HG03469 (cell line): ENCODE data around the gene SRPK2.
"Not testable (repeated sequence)": the region's sequence is repeated elsewhere in the genome, so short reads cannot be mapped to it uniquely, and the experiment has no call there.

Experiments
- ATAC-seq: cut with Tn5 transposase; IDR thresholded peaks from one replicate; pipeline ENCODE4 v1.9.1; 2021; ENCODE audit warnings: mild to moderate bottlenecking, moderate library complexity, moderate number of reproducible peaks; ENCODE audit not compliant: unreplicated experiment

Gene SRPK2

GRCh38 chr7:105345003-105345402 lies 43.7 kb downstream of the SRPK2 start:
- no peak for ATAC-seq

- ATAC-seq: no peak
Measured at GRCh38 chr7:105339404-105340323, 49.1 kb downstream of the SRPK2 start.

DNA sequence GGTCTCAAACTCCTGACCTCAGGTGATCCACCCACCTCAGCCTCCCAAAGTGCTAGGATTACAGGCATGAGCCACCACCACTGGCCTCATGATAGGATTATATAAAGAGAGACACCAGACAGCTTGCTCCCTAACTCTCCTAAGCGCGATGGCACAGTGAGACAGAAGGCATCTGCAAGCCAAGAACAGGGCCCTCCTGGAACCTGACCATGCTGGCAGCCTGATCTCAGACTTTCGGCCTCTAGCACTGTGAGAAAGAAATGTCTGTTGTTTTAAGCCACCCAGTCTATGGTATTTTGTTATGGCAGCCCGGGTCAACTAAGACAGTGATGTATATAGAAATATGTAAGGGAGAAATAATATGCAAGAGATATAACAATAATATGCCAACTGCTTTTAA lies 51.2 kb downstream of the SRPK2 start:
- no peak for ATAC-seq

DNA sequence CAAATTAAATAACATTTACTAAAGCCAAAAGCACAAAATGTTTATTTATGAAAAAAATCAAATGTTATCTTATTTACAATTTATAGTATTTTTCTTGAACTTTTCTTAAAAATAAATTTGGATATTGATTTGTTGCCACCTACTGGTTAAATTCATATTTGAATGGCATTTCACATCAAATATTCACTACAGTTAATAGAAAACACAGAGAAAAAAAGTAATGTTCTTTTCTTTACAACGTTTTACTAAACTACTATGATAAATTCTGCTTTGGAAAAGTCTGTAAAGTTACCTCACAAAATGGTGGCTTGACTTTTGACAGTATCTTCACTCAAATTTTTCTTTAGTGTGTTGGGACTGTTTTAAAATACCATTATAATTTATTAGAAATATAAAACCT lies 52.7 kb downstream of the SRPK2 start:
- ATAC-seq: no peak

GRCh38 chr7:105332661-105333060 lies 56.1 kb downstream of the SRPK2 start:
- not testable (repeated sequence) for ATAC-seq

GRCh38 chr7:105330526-105330925 lies 58.2 kb downstream of the SRPK2 start:
- no peak for ATAC-seq

DNA sequence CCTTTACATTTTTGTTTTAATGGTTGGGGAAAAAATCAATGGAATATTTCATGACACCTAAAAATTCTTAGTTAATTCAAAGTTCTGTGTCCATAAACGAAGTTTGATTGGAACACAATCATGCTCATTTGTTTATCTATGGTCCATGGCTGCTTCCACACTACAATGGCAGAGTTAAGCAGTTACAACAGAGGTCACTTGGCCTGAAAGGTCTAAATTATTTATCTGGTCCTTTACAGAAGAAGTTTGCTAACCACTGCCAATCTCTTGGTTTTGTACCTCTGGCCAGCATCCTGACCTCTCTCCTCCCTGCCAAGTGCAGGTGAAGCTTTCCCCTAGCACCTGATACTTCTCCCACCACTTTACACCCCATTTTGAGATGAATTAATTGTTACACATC lies 61.5 kb downstream of the SRPK2 start:
- ATAC-seq: no peak

DNA sequence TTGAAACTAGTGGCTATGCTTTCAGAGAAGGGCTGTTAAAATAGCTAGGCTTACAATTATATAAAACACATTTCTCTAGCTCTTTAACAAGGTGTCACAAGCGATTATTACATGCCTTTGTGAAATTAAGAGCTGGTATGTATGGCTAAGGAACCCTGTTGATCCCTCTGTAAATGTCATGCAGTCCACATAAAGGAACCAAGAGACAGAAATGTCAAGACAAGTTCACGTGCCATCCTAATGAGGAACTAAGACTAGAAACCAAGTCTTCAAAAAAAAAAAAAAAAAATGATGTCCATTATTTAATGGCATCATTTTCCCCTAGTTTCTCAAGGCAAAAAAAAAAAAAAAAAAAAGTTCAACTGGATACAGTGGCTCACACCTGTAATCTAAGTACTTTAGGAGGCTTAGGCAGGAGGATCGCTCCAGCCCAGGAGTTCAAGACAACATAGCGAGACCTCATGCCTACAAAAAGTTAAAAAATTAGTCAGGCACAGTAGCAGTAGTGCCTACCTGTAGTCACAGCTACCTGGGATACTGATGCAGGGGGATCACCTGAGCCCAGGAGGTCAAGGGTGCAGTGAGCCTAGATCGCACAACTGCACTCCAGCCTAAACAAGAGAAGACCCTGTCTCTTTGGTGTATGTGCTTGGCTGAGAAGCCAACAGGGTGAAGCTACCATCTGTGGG lies 63.4 kb downstream of the SRPK2 start:
- no peak for ATAC-seq

DNA sequence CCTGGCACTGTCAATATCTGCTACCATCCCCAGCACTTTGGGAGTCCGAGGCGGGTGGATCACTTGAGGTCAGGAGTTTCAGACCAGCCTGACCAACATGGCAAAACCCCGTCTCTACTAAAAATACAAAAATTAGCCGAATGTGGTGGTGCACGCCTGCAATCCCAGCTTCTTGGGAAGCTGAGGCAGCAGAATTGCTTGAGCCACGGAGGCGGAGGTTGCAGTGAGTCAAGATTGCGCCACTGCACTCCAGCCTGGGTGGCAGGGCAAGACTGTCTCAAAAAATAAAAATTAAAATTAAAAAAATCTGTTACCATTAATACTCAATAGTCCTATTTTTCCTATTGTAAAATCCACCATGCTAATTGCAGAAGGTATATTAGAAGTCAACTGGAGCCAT lies 64.1 kb downstream of the SRPK2 start:
- ATAC-seq: not testable (repeated sequence)

DNA sequence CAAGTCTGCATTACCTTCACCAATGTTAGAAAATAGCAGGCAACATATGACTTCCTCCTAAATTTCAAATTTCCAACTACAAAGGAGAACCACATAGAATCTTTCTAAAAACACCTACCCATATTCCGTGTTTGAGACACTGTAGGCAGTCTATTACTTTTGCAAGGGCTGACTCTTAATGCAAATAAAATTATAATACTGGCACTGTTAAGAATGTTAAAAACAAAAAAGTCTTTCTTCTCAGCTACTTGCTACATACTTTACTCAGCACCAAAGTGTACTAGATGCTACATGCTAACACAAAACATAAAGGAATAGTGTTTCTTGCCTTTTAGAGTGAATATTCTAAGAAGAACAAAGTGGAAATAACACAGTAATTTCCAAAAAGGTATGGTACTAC lies 65.4 kb downstream of the SRPK2 start:
- ATAC-seq: no peak

DNA sequence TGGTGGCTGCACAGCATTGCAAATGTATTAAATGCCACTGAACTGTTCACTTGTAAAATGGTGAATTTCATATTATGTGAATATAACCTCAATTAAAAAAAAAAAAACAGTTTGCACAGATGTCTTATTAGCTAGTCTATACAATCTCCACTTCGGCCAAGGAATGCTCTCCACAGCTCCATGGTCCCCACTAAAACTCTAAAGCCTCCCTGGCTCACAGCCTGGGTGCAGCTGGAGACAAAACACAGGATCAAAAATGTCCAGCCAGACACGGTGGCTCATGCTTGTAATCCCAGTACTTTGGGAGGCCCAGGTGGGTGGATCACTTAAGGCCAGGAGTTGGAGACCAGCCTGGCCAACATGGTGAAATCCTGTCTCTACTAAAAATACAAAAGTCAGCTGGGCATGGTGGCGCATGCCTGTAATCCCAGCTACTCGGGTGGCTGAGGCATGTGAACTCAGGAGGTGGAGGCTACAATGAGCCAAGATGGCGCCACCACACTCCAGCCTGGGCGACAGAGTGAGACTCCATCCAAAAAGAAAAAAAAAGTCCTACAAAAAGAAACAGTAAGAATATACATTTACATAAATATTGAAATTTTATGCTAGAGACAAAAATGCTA lies 66.0 kb downstream of the SRPK2 start:
- no peak for ATAC-seq

DNA sequence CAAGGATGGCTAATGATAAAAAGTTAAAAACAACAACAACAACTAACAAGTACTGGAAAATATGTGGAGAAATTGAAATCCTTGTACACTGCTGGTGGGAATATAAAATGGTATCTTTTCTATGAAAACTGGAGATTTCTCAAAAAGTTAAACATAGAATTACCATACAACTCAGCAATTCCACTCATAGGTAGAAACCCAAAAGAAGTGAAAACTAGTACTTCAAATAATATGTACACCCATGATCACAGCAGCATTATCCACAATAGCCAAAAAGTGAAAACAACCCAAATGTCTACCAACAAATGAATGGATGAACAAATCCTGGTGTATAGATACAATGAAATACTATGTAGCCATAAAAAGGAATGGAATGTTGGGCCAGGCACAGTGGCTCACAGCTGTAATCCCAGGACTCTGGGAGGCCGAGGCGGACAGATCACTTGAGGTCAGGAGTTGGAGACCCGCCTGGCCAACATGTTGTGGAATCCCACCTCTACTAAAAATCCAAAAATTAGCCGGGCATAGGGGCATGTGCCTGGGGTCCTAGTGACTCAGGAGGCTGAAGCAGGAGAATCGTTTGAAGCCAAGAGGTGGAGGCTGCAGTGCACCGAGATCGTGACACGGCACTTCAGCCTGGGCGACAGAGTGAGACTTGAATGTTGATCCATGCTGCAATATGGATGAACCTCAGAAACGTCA lies 66.8 kb downstream of the SRPK2 start:
- ATAC-seq: no peak

- ATAC-seq: no peak
Measured at GRCh38 chr7:105320896-105321295, 67.8 kb downstream of the SRPK2 start.

GRCh38 chr7:105319578-105319977 lies 69.1 kb downstream of the SRPK2 start:
- no peak for ATAC-seq

- ATAC-seq: no peak
Measured at GRCh38 chr7:105316578-105317344, 72.0 kb downstream of the SRPK2 start.

DNA sequence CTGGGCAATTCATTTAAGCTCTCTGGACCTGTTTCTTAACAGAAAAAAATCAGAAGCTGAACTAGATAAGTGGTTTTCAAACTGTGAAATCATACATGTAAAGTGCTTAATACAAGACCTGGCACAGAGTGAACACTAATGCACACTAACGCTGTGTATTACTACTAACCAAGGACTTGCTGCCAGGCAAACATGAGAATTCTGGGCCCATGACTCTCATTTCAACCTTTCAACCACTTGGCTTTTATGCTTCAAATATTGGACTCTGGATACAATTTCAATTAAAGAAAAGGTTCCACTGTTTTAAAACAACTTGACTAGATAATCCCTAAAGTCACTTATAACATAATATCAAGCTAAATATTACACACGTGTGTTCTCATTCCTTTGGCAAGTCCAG lies 73.4 kb downstream of the SRPK2 start:
- no peak for ATAC-seq

GRCh38 chr7:105309235-105310169 lies 79.2 kb downstream of the SRPK2 start:
- no peak for ATAC-seq

DNA sequence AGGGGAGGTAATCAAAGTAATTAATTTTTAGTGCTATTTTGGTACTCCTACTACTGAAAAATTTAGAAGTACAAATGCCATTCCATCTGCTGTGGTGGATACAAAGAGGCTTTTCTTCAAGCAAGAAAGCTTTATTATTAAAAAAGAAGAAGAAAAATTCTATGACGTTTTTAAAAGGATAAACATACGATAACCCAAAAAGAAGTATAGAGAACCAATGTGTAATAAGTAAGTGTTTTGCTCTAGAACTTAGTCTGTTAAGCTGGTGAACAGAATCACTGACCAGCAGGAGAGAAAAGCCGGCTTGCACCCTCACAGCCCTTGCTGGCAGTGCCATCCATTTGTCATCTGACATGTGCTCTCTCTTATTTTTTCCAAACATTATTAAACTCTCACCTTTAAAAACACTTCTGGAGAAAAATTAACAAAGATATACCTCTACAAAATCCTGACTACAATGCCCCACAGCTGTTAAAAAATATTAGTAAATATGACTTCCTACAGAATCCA lies 81.5 kb downstream of the SRPK2 start:
- no peak for ATAC-seq

DNA sequence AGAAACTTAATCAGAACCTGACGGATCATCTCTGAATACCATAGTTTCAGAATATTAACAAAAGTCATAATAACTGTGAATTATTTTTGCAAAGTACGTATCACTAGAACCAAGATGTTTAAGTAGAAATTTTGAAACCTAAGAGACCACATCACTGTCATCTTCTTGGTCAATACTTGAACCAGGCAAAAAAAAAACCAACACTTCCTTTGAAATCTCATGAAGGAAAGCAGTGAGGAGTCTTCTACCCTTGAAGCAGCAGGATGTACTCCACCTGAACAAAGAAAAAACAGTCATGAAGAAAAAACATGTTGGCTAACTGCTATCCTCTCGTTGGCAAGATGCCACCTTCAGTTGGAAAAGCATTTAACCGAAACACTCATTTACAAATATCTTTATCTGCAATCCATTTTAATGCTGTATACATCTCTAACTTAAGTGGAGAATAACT lies 82.4 kb downstream of the SRPK2 start:
- ATAC-seq: no peak
